PC-3 (cell line): ENCODE measurements around the gene LIG3.

ENCODE experiments used
- EZH2 ChIP-seq: fragments of 300-600 bp; sonication (generic); IDR thresholded peaks from one replicate; pipeline ENCODE4 v1.6.1; 2017; ENCODE audit warnings: antibody characterized with exemption, mild to moderate bottlenecking, low read length; ENCODE audit not compliant: unreplicated experiment
- EZH2phosphoT487 ChIP-seq: fragments of 300-600 bp; sonication (generic); IDR thresholded peaks from 2 replicates; pipeline ENCODE4 v1.6.1; 2018; ENCODE audit warnings: mild to moderate bottlenecking, antibody characterized with exemption, low read length, borderline replicate concordance
- TF ChIP-seq, protein P1 (sequence below): fragments of 300-600 bp; sonication (generic); conservative IDR thresholded peaks from 2 replicates; pipeline ENCODE4 v1.5.1; 2017; ENCODE audit warnings: antibody characterized with exemption, low read depth, mild to moderate bottlenecking, low read length

DNA sequence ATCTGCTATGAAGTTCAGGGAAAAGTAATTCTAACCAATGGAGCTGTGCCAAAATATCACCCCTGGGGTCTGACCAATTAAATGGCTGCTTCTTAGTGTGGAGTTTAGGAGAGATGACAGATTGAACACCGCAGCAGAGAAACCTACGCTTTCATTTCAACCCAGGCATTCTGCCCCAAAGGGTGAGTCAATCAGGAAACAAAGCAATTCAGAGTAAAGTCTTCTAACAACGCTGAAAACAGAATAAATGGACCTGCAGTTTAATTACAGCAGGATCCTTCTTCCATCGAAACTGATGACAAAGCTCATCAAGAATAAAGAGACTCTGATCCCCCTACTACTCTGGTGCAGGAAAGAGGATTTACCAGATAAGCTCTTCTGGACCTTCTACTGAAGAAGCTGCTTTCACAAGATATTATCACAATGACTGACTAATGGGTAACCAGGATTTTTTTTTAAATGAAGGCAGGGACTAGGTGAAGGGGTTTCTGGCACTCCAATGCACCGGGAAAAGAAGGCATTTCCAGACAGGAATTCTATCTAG is 66.5 kb downstream of the LIG3 start:
- TF ChIP-seq, protein P1, sequence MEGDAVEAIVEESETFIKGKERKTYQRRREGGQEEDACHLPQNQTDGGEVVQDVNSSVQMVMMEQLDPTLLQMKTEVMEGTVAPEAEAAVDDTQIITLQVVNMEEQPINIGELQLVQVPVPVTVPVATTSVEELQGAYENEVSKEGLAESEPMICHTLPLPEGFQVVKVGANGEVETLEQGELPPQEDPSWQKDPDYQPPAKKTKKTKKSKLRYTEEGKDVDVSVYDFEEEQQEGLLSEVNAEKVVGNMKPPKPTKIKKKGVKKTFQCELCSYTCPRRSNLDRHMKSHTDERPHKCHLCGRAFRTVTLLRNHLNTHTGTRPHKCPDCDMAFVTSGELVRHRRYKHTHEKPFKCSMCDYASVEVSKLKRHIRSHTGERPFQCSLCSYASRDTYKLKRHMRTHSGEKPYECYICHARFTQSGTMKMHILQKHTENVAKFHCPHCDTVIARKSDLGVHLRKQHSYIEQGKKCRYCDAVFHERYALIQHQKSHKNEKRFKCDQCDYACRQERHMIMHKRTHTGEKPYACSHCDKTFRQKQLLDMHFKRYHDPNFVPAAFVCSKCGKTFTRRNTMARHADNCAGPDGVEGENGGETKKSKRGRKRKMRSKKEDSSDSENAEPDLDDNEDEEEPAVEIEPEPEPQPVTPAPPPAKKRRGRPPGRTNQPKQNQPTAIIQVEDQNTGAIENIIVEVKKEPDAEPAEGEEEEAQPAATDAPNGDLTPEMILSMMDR, result no peak
- TF ChIP-seq EZH2, result no peak
- TF ChIP-seq EZH2phosphoT487, result no peak
